WERI-Rb-1 (cell line): ENCODE results near the gene SLCO2A1.

Experiments used
- DNase-seq: peaks from one replicate; pipeline ENCODE4 v3.0.0-alpha.2; 2020
- H3K27ac ChIP-seq: fragments of 250-450 bp; sonication (Bioruptor Pico); 2 replicates; pipeline ENCODE4 v1.5.1; 2020; ENCODE audit warnings: mild to moderate bottlenecking, moderate library complexity
- H3K27me3 ChIP-seq: fragments of 250-450 bp; sonication (Bioruptor Pico); 2 replicates; pipeline ENCODE4 v1.5.1; 2021; ENCODE audit warnings: mild to moderate bottlenecking, low read depth, moderate library complexity; ENCODE audit not compliant: insufficient read depth, severe bottlenecking
- H3K36me3 ChIP-seq: fragments of 250-450 bp; sonication (Bioruptor Pico); 2 replicates; pipeline ENCODE4 v1.5.1; 2020; ENCODE audit warnings: mild to moderate bottlenecking, moderate library complexity
- H3K4me3 ChIP-seq: 2 replicates; pipeline ENCODE4 v1.5.1; 2011; ENCODE audit warnings: low read depth, mild to moderate bottlenecking, control low read depth, low read length
- H3K9me3 ChIP-seq: fragments of 250-450 bp; sonication (Bioruptor Pico); 2 replicates; pipeline ENCODE4 v1.5.1; 2021; ENCODE audit warnings: mild to moderate bottlenecking, moderate library complexity; ENCODE audit not compliant: severe bottlenecking
- CTCF ChIP-seq: IDR thresholded peaks from 2 replicates; pipeline ENCODE4 v1.5.1; 2011; ENCODE audit warnings: low read depth, mild to moderate bottlenecking, control low read depth, inconsistent platforms, low read length

SLCO2A1 gene

GRCh38 chr3:133945381-133946095, 84.2 kb downstream of the SLCO2A1 start:
- no peak for TF ChIP-seq CTCF
- no peaks in the 10 kb centered on the region for H3K27me3 ChIP-seq
- H3K27ac ChIP-seq: no peak overlapping the region
- H3K9me3 ChIP-seq: no peaks in the 10 kb centered on the region
- no peaks in the 10 kb centered on the region for H3K36me3 ChIP-seq
- DNase-seq: no peak
- no peak overlapping the region for H3K4me3 ChIP-seq

- TF ChIP-seq CTCF: no peak
- Histone ChIP-seq H3K27ac (no peak overlapping the region), H3K27me3 (no peaks in the 10 kb centered on the region), H3K4me3 (no peak overlapping the region), H3K9me3 (no peaks in the 10 kb centered on the region), H3K36me3 (no peaks in the 10 kb centered on the region)
- no peak for DNase-seq
These were observed 84.9 kb downstream of the SLCO2A1 start for GRCh38 chr3:133944641-133945380.

GRCh38 chr3:133944181-133944580, 85.5 kb downstream of the SLCO2A1 start:
- DNase-seq: no peak
- Histone ChIP-seq H3K36me3 (no peaks in the 10 kb centered on the region), H3K27ac (no peak overlapping the region), H3K9me3 (no peaks in the 10 kb centered on the region), H3K4me3 (no peak overlapping the region), H3K27me3 (no peaks in the 10 kb centered on the region)
- TF ChIP-seq CTCF: no peak

- H3K9me3 ChIP-seq: no peaks in the 10 kb centered on the region
- H3K4me3 ChIP-seq: no peak overlapping the region
- no peaks in the 10 kb centered on the region for H3K27me3 ChIP-seq
- DNase-seq: no peak
- TF ChIP-seq CTCF: no peak
- H3K36me3 ChIP-seq: no peaks in the 10 kb centered on the region
- no peak overlapping the region for H3K27ac ChIP-seq
These were observed 86.0 kb downstream of the SLCO2A1 start for GRCh38 chr3:133943639-133944141.

- Histone ChIP-seq H3K27ac (no peak overlapping the region), H3K36me3 (no peaks in the 10 kb centered on the region), H3K9me3 (no peaks in the 10 kb centered on the region), H3K27me3 (no peaks in the 10 kb centered on the region), H3K4me3 (no peak overlapping the region)
- TF ChIP-seq CTCF: no peak
- no peak for DNase-seq
These were observed 86.6 kb downstream of the SLCO2A1 start for GRCh38 chr3:133943031-133943535.
